Calu3 (cell line): ENCODE data around the gene FAM117B. TPM values are rescaled to one million over a fixed set of nuclear protein-coding genes. Genes with fewer than 3 reads are reported as not detected.
A peak's percentile ranks its signal among the peaks of the same experiment; 100 is the strongest.

ENCODE experiments used
- BruUV-seq: library from RNA; stranded (reverse); fragments of 400-500 nt; replicated peaks from 2 replicates; lab custom pipeline; 2021; lab: Mats Ljungman, UMichigan
- CTCF ChIA-PET: fragments of 300-600 bp; sonication (Branson Sonifier 250); formaldehyde crosslinking; loops from one replicate; lab custom pipeline; 2022; ENCODE audit warnings: antibody characterized with exemption; lab: Charles Lee
- DNase-seq: peaks from one replicate; pipeline ENCODE4 v3.0.0; 2022
- H3K27ac Mint-ChIP-seq: one replicate; pipeline ENCODE4 v1.8.0; 2022; ENCODE audit warnings: mixed read lengths; ENCODE audit not compliant: unreplicated experiment
- H3K27me3 Mint-ChIP-seq: one replicate; pipeline ENCODE4 v1.8.0; 2022; ENCODE audit warnings: mixed read lengths; ENCODE audit not compliant: unreplicated experiment
- H3K36me3 Mint-ChIP-seq: one replicate; pipeline ENCODE4 v1.8.0; 2022; ENCODE audit warnings: mild to moderate bottlenecking, moderate library complexity, mixed read lengths; ENCODE audit not compliant: insufficient read depth, unreplicated experiment
- H3K4me1 Mint-ChIP-seq: one replicate; pipeline ENCODE4 v1.8.0; 2022; ENCODE audit warnings: mild to moderate bottlenecking, low read depth, mixed read lengths; ENCODE audit not compliant: unreplicated experiment
- H3K4me3 Mint-ChIP-seq: one replicate; pipeline ENCODE4 v1.8.0; 2022; ENCODE audit warnings: mild to moderate bottlenecking, low read depth, moderate library complexity, mixed read lengths; ENCODE audit not compliant: unreplicated experiment
- H3K9me3 Mint-ChIP-seq: one replicate; pipeline ENCODE4 v1.8.0; 2022; ENCODE audit warnings: low read depth, mixed read lengths; ENCODE audit not compliant: unreplicated experiment
- intact Hi-C: fragments of 100-400 bp; cut with micrococcal nuclease; formaldehyde crosslinking; loops from one replicate; pipeline ENCODE4 v1.10.0; 2022; ENCODE audit not compliant: unreplicated experiment
- total RNA-seq: library from RNA; stranded (reverse); gene quantifications from 2 replicates; pipeline ENCODE4 v1.2.3, GENCODE V29; 2022
- TF ChIP-seq, protein P1 (sequence below): fragments of 200-600 bp; IDR thresholded peaks from one replicate; pipeline ENCODE4 v1.8.0; 2022; ENCODE audit warnings: antibody characterized with exemption; ENCODE audit not compliant: unreplicated experiment

Gene FAM117B
- total RNA-seq, 1 experiment from 2014 or later = 7.5 TPM

GRCh38 chr2:202628646-202629198 is 6.0 kb upstream of the FAM117B start:
- no peak overlapping the region for H3K4me3 Mint-ChIP-seq

GRCh38 chr2:202632682-202633290 is 2.0 kb upstream of the FAM117B start:
- H3K9me3 Mint-ChIP-seq = no peaks in the 10 kb centered on the region
- no peak overlapping the region for H3K4me3 Mint-ChIP-seq
- intact Hi-C loops = loop anchor here (10.0 kb wide), 1 partner anchor 382 kb away; the partner anchor contains the start of gene NBEAL1
- peaks cover 17% of the 10 kb centered on the region for H3K4me1 Mint-ChIP-seq
- TF ChIP-seq, protein P1, sequence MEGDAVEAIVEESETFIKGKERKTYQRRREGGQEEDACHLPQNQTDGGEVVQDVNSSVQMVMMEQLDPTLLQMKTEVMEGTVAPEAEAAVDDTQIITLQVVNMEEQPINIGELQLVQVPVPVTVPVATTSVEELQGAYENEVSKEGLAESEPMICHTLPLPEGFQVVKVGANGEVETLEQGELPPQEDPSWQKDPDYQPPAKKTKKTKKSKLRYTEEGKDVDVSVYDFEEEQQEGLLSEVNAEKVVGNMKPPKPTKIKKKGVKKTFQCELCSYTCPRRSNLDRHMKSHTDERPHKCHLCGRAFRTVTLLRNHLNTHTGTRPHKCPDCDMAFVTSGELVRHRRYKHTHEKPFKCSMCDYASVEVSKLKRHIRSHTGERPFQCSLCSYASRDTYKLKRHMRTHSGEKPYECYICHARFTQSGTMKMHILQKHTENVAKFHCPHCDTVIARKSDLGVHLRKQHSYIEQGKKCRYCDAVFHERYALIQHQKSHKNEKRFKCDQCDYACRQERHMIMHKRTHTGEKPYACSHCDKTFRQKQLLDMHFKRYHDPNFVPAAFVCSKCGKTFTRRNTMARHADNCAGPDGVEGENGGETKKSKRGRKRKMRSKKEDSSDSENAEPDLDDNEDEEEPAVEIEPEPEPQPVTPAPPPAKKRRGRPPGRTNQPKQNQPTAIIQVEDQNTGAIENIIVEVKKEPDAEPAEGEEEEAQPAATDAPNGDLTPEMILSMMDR = no peak
- no peaks in the 10 kb centered on the region for H3K27me3 Mint-ChIP-seq
- BruUV-seq = no TSS peak
- H3K36me3 Mint-ChIP-seq = peaks cover 29% of the 10 kb centered on the region
- no peak for DNase-seq
- H3K27ac Mint-ChIP-seq = no peak overlapping the region
- CTCF ChIA-PET = interaction anchor here (0.6 to 0.7 kb wide), 3 partner anchors 20 to 406 kb away, joined by 3 read pairs; no protein-coding TSS in a partner anchor

More at GRCh38 chr2:202628646-202629198, 6.0 kb upstream of the FAM117B start:
- CTCF ChIA-PET = interaction anchor here (0.7 kb wide), 1 partner anchor 754 kb away, joined by 3 read pairs; no protein-coding TSS in a partner anchor
- BruUV-seq = no TSS peak
- peaks cover under 1% of the 10 kb centered on the region for H3K4me1 Mint-ChIP-seq
- H3K36me3 Mint-ChIP-seq = peaks cover 3% of the 10 kb centered on the region
- H3K27me3 Mint-ChIP-seq = no peaks in the 10 kb centered on the region
- TF ChIP-seq, protein P1 = no peak
- intact Hi-C loops = no loop called here
- no peaks in the 10 kb centered on the region for H3K9me3 Mint-ChIP-seq
- no peak overlapping the region for H3K27ac Mint-ChIP-seq
- DNase-seq = no peak

GRCh38 chr2:202633470-202633869 is 1.3 kb upstream of the FAM117B start:
- TF ChIP-seq, protein P1 = no peak

GRCh38 chr2:202635428-202636212 is 851 bp downstream of the FAM117B start:
- intact Hi-C loops = loop anchor here (10.0 kb wide), 1 partner anchor 379 kb away; the partner anchor contains the start of gene NBEAL1
- no peaks in the 10 kb centered on the region for H3K9me3 Mint-ChIP-seq
- TF ChIP-seq, protein P1 = no peak
- H3K27ac Mint-ChIP-seq = peak overlapping the region; percentile 76
- DNase-seq = peak; percentile 92
- no TSS peak for BruUV-seq
- peaks cover 29% of the 10 kb centered on the region for H3K36me3 Mint-ChIP-seq
- H3K4me3 Mint-ChIP-seq = peak overlapping the region; percentile 92
- CTCF ChIA-PET = interaction anchor here (0.5 to 1.7 kb wide), 5 partner anchors 34 to 1514 kb away, joined by 3 to 9 read pairs (median 3); no protein-coding TSS in a partner anchor
- peaks cover 17% of the 10 kb centered on the region for H3K4me1 Mint-ChIP-seq
- no peaks in the 10 kb centered on the region for H3K27me3 Mint-ChIP-seq

More at GRCh38 chr2:202633470-202633869, 1.3 kb upstream of the FAM117B start:
- CTCF ChIA-PET = interaction anchor here (0.6 to 0.7 kb wide), 3 partner anchors 21 to 405 kb away, joined by 3 read pairs; no protein-coding TSS in a partner anchor
- DNase-seq = no peak
- Mint-ChIP-seq H3K27me3 (no peaks in the 10 kb centered on the region), H3K36me3 (peaks cover 29% of the 10 kb centered on the region), H3K4me3 (peak overlapping the region; percentile 92), H3K9me3 (no peaks in the 10 kb centered on the region), H3K4me1 (peaks cover 17% of the 10 kb centered on the region), H3K27ac (peak overlapping the region; percentile 84)
- no TSS peak for BruUV-seq
- intact Hi-C loops = loop anchor here (10.0 kb wide), 1 partner anchor 381 kb away; the partner anchor contains the start of gene NBEAL1
